NB4 (cell line): Measurements from ENCODE around the gene MAD1L1.
A peak's percentile ranks its signal among the peaks of the same experiment; 100 is the strongest.

Experiments
- CTCF ChIP-seq: IDR thresholded peaks from one replicate; pipeline ENCODE4 v1.5.1; 2012; ENCODE audit warnings: low read depth, low read length
- MYC ChIP-seq: IDR thresholded peaks from 2 replicates; pipeline ENCODE4 v1.6.1; 2011; ENCODE audit warnings: low read depth, low read length
- POLR2A ChIP-seq: IDR thresholded peaks from 2 replicates; pipeline ENCODE4 v1.6.1; 2011; ENCODE audit warnings: mild to moderate bottlenecking; ENCODE audit not compliant: insufficient read length; ENCODE audit errors: extremely low read depth
- TF ChIP-seq, protein P1 (sequence below): IDR thresholded peaks from 2 replicates; pipeline ENCODE4 v1.6.1; 2011; ENCODE audit warnings: low read depth, low read length

- TF ChIP-seq POLR2A (no peak), CTCF (no peak), MYC (no peak)
- TF ChIP-seq, protein P1, sequence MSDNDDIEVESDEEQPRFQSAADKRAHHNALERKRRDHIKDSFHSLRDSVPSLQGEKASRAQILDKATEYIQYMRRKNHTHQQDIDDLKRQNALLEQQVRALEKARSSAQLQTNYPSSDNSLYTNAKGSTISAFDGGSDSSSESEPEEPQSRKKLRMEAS = peak; percentile 58
Measured at GRCh38 chr7:1810961-1811849, 421.5 kb downstream of the MAD1L1 start.
